AG04450 (cell line): ENCODE data around the gene CACNA1G. TPM values are rescaled to one million over a fixed set of nuclear protein-coding genes. Genes with fewer than 3 reads are reported as not detected.

ENCODE experiments used
- CTCF ChIA-PET: fragments of 300-600, 350-600 bp; formaldehyde crosslinking; extraction: SDS; loops from one replicate; lab custom pipeline; 2022; ENCODE audit warnings: antibody characterized with exemption, inconsistent platforms; lab: Charles Lee
- POLR2A ChIA-PET: fragments of 350-600 bp; formaldehyde crosslinking; extraction: SDS; loops from one replicate; lab custom pipeline; 2021; ENCODE audit warnings: antibody characterized with exemption, inconsistent platforms; lab: Yijun Ruan, JAX
- DNase-seq: peaks from one replicate; pipeline ENCODE4 v3.0.0-alpha.2; 2011; ENCODE audit warnings: low read depth, low spot score
- H3K27ac ChIP-seq: one replicate; pipeline ENCODE4 v1.5.1; 2012; ENCODE audit warnings: low read depth, low read length, control low read depth
- H3K27me3 ChIP-seq: one replicate; pipeline ENCODE4 v1.6.0; 2012; ENCODE audit warnings: low read length; ENCODE audit not compliant: control insufficient read depth, insufficient read depth
- H3K4me3 ChIP-seq: 2 replicates; pipeline ENCODE4 v1.5.1; 2011; ENCODE audit warnings: mild to moderate bottlenecking, low read depth, low read length, control low read depth
- H3K9me3 ChIP-seq: 2 replicates; pipeline ENCODE4 v1.5.1; 2012; ENCODE audit warnings: low read length; ENCODE audit not compliant: control insufficient read depth, insufficient read depth
- polyA plus RNA-seq: library from polyadenylated mRNA; depleted of rRNA; stranded (reverse); fragments of >200 nt; gene quantifications from 2 replicates; pipeline ENCODE4 v1.2.3, GENCODE V29; 2011
- TF ChIP-seq, protein P1 (sequence below): IDR thresholded peaks from 2 replicates; pipeline ENCODE4 v1.5.1; 2011; ENCODE audit warnings: low read depth, low read length, control low read depth, inconsistent platforms

CACNA1G gene
- polyA plus RNA-seq, 1 experiment: 0.05 TPM

DNA sequence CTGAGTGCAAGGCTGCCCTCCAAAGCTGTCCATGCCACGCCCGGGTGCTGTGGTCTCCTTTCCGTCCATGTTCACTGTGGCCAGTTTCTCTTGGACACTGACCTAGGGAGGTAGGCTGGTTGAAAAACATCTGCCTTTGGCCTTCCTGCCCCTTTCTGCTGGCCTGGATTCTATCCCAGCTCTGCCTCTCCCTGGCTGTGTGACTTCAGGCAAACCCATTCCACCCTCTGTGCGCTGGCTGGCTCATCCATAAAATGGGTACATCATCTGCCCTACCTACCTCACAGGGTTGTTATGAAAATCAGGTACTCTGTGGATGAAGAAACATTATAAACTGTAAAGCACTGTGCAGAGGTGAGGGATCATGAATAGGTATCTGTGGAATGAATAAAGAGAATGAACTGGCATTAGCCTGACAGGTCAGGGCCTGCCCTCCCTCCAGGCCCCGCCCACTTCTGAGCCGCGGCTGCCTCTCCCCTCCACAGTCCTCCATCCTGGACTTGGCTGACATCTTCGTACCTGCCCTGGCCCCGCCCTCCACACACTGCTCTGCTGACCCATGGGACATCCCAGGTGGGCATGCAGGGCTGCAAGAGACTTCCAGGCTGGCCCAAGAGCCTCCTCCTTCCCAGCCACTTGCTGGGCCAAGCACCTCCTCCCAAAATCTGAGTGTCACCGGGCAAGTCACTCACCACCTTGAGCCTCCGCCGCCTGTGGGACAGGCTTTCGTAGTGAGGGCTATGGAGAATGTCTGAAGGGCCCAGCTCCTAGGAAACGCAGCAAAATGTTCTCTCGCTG, 20.6 kb upstream of the CACNA1G start:
- H3K27ac ChIP-seq: no peak overlapping the region
- no peak overlapping the region for H3K4me3 ChIP-seq
- TF ChIP-seq, protein P1, sequence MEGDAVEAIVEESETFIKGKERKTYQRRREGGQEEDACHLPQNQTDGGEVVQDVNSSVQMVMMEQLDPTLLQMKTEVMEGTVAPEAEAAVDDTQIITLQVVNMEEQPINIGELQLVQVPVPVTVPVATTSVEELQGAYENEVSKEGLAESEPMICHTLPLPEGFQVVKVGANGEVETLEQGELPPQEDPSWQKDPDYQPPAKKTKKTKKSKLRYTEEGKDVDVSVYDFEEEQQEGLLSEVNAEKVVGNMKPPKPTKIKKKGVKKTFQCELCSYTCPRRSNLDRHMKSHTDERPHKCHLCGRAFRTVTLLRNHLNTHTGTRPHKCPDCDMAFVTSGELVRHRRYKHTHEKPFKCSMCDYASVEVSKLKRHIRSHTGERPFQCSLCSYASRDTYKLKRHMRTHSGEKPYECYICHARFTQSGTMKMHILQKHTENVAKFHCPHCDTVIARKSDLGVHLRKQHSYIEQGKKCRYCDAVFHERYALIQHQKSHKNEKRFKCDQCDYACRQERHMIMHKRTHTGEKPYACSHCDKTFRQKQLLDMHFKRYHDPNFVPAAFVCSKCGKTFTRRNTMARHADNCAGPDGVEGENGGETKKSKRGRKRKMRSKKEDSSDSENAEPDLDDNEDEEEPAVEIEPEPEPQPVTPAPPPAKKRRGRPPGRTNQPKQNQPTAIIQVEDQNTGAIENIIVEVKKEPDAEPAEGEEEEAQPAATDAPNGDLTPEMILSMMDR: no peak
- no peaks in the 10 kb centered on the region for H3K27me3 ChIP-seq
- H3K9me3 ChIP-seq: no peaks in the 10 kb centered on the region; the same call in 1 of the 2 replicates
- ChIA-PET CTCF (no interaction called here), POLR2A (no interaction called here)
- DNase-seq: no peak

DNA sequence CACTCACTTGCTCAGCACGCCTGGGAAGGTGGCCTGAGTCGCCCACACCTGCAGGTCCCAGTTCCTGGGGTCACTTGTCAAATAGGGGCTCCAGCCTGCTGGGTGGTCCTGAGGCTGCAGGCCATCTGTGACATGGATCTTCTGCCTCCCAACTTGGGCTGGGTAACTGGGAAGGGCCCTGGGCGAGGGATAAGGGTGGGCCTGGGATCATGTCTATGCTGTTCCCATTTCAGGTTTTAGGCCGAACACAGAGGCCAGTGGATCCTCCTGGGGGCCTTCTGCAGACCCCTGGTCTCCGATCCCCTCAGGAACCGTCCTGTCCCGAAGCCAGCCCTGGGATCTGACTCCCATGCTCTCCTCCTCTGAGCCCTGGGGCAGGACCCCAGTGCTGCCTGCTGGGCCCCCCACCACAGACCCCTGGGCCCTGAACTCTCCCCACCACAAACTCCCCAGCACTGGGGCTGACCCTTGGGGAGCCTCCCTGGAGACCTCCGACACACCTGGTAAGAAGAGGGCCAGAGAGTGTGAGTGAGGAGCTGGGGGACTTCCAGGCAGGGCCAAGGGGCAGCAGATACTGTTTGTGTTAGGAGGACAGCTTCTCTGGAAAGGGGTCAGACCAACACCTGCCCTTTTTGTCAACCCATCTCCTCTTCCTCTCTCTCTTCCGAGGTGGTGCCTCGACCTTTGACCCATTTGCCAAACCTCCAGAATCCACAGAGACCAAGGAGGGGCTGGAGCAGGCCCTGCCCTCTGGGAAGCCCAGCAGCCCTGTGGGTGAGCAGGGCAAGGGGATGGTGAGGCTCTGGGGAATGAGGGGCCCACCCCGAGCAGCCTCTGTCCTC, 19.7 kb upstream of the CACNA1G start:
- no peak overlapping the region for H3K4me3 ChIP-seq
- TF ChIP-seq, protein P1: no peak
- ChIA-PET POLR2A (no interaction called here), CTCF (interaction anchor here (1.4 to 2.1 kb wide), 3 partner anchors 9 to 87 kb away, joined by 5 to 16 read pairs (median 7); no protein-coding TSS in a partner anchor)
- no peaks in the 10 kb centered on the region; the same call in 1 of the 2 replicates for H3K9me3 ChIP-seq
- no peak for DNase-seq
- no peaks in the 10 kb centered on the region for H3K27me3 ChIP-seq
- H3K27ac ChIP-seq: no peak overlapping the region

DNA sequence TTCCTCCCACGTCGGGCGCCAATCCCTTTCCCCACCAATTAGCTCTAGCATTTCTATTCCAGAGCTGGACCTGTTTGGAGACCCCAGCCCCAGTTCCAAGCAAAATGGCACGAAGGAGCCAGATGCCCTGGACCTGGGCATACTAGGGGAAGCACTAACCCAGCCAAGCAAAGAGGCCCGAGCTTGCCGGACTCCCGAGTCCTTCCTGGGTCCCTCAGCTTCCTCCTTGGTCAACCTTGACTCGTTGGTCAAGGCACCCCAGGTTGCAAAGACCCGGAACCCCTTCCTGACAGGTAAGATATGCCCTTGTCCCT, 19.2 kb upstream of the CACNA1G start:
- ChIA-PET CTCF (interaction anchor here (1.4 to 2.1 kb wide), 3 partner anchors 9 to 86 kb away, joined by 5 to 16 read pairs (median 7); no protein-coding TSS in a partner anchor), POLR2A (interaction anchor here (0.6 to 1.2 kb wide), 2 partner anchors 10 to 176 kb away, joined by 3 to 6 read pairs; no protein-coding TSS in a partner anchor)
- no peak for DNase-seq
- H3K4me3 ChIP-seq: peak overlapping the region; percentile 61
- no peaks in the 10 kb centered on the region; the same call in 1 of the 2 replicates for H3K9me3 ChIP-seq
- H3K27ac ChIP-seq: no peak overlapping the region
- TF ChIP-seq, protein P1: no peak
- H3K27me3 ChIP-seq: no peaks in the 10 kb centered on the region

DNA sequence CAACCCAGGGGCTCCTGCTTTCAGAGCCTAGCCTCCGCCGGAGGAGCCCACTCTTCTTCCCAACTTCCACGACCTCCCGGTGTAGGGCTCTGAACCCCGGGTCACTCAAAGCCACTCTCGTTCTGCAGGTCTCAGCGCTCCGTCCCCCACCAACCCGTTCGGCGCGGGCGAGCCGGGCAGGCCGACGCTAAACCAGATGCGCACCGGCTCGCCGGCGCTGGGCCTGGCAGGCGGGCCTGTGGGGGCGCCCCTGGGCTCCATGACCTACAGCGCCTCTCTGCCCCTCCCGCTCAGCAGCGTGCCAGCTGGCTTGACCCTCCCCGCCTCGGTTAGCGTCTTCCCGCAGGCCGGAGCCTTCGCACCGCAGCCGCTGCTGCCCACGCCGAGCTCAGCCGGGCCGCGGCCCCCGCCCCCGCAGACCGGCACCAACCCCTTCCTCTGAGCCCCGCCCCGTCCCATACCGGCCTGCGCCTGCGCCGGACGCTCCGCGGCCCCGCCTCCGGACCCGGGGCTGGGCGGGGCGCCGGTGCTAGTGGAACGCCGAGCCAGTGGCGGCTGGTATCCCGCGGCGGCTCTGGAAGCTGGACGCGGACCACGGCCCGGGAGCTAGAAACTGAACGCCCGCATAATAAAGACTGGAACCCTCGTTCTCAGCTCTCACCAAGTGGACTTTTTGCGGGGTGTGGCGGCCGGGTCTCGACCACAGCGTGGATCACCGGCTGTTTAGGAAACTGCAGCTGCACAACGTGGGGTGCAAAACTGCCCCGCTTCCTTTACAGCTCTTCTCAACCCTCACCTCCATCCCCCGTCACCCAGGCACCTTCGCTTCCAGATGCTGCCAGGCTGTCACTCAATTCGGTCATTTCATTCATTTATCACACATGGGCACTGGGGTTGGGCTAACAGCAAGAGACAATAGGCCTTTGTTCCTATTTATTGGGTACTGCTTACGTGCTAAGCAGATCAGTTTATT, 18.5 kb upstream of the CACNA1G start:
- Histone ChIP-seq H3K9me3 (no peaks in the 10 kb centered on the region; the same call in 1 of the 2 replicates), H3K4me3 (peak overlapping the region; percentile 68), H3K27ac (no peak overlapping the region), H3K27me3 (no peaks in the 10 kb centered on the region)
- DNase-seq: no peak
- TF ChIP-seq, protein P1: peak; percentile 21; the same call in 1 of the 2 replicates
- CTCF ChIA-PET: interaction anchor here (0.6 to 2.1 kb wide), 9 partner anchors 8 to 300 kb away, joined by 3 to 16 read pairs (median 4); no protein-coding TSS in a partner anchor
- POLR2A ChIA-PET: interaction anchor here (0.6 to 1.2 kb wide), 7 partner anchors 9 to 177 kb away, joined by 3 to 10 read pairs (median 4); no protein-coding TSS in a partner anchor
